Measurements from ENCODE around the gene RHBDF2. TPM values are rescaled to one million over a fixed set of nuclear protein-coding genes. Genes with fewer than 3 reads are reported as not detected.

Gene RHBDF2
- total RNA-seq, 1 experiment from 2014 or later, result 19.7 TPM

GRCh38 chr17:76426853-76427252 lies 74.4 kb downstream of the RHBDF2 start:
- no peak overlapping the region for H3K27ac ChIP-seq (ENCODE audit: insufficient read length, low read depth, low read length)
- H3K79me2 ChIP-seq (ENCODE audit: insufficient read depth, low read length), result peaks cover 16% of the 10 kb centered on the region
- no peaks in the 10 kb centered on the region for H4K20me1 ChIP-seq (ENCODE audit: control insufficient read depth, insufficient read depth, insufficient read length)

More at GRCh38 chr17:76426853-76427252, 74.4 kb downstream of the RHBDF2 start:
- Histone ChIP-seq H4K5ac (ENCODE audit: insufficient read length, low read depth, low read length) (no peak overlapping the region), H3K23ac (ENCODE audit: insufficient read length, low read depth, low read length) (no peak overlapping the region), H2BK15ac (ENCODE audit: low read depth, low read length) (no peak overlapping the region), H3K14ac (ENCODE audit: insufficient read depth, low read length) (no peak overlapping the region), H3K4ac (ENCODE audit: low read depth, low read length) (no peak overlapping the region), H3K27me3 (ENCODE audit: insufficient read depth, low read length) (no peaks in the 10 kb centered on the region), H4K91ac (ENCODE audit: insufficient read length, low read depth, low read length) (no peak overlapping the region), H3K9ac (ENCODE audit: extremely low read depth, insufficient read length, low read length) (no peak overlapping the region), H2BK12ac (ENCODE audit: insufficient read length, low read depth, low read length) (no peak overlapping the region), H2BK5ac (ENCODE audit: insufficient read length, low read length) (no peak overlapping the region), H3K79me1 (ENCODE audit: insufficient read depth, low read depth, low read length, poor library complexity, severe bottlenecking) (peaks cover 6% of the 10 kb centered on the region), H2AFZ (ENCODE audit: low read length) (no peak overlapping the region), H3K9me3 (ENCODE audit: control insufficient read depth, low read depth, low read length) (no peaks in the 10 kb centered on the region), H4K8ac (replicated peaks; ENCODE audit: insufficient read length, low read depth, low read length) (no peak overlapping the region), H3T11ph (ENCODE audit: low read length) (no peak overlapping the region), H3K23me2 (ENCODE audit: insufficient read length, low read depth, low read length, poor library complexity, severe bottlenecking) (no peaks in the 10 kb centered on the region), H3K56ac (ENCODE audit: insufficient read length, low read depth, low read length) (no peak overlapping the region), H3K4me2 (ENCODE audit: insufficient read depth, insufficient read length, low read length) (no peak overlapping the region), H3K18ac (ENCODE audit: insufficient read length, low read depth, low read length) (no peak overlapping the region), H3K4me1 (ENCODE audit: insufficient read depth, low read length) (peaks cover 9% of the 10 kb centered on the region; the same call in 1 of the 2 replicates), H2BK20ac (ENCODE audit: low read depth, low read length, poor library complexity, severe bottlenecking) (no peak overlapping the region), H2BK120ac (ENCODE audit: low read depth, low read length, poor library complexity, severe bottlenecking) (no peak overlapping the region), H2AK5ac (ENCODE audit: insufficient read length, low read length) (no peak overlapping the region)
- H3K4me3 Mint-ChIP-seq, result no peak overlapping the region
- peaks cover 25 to 28% of the 10 kb centered on the region in 2 experiments for H3K4me1 Mint-ChIP-seq
- H3K9me3 Mint-ChIP-seq, result peaks cover 0 to 3% of the 10 kb centered on the region in 2 experiments; a peak in 1 of 5 replicates
- no peaks in the 10 kb centered on the region for H3K27me3 Mint-ChIP-seq (ENCODE audit: low read depth)
- H3K36me3 Mint-ChIP-seq (ENCODE audit: insufficient read depth in 1 of 3, low read depth in 3 of 3), result peaks cover 6 to 19% (median 8%) of the 10 kb centered on the region in 3 experiments; a peak in 6 of 7 replicates
- no peak for DNase-seq
- TF ChIP-seq CTCF (conservative IDR thresholded peaks at IDR 0.05), result no peak
- H3K27ac Mint-ChIP-seq, result peak overlapping the region in 1 of 3 experiments; percentile 69; a peak in 1 of 7 replicates
- no CpG with 5 or more reads among the region's 3 CpGs for WGBS (ENCODE audit: extremely low coverage, insufficient read length, low lambda C conversion rate)

Data from H9 (cell line).